ENCODE results near the gene FAP. TPM values are rescaled to one million over a fixed set of nuclear protein-coding genes. Genes with fewer than 3 reads are reported as not detected.

The FAP gene
- total and polyA plus RNA-seq, 2 donors (not counting 3 experiments of a cell fraction or from before 2014, with no cell fraction given) = 1.1 TPM; not detected in 1

- TF ChIP-seq MYC (IDR thresholded peaks at IDR 0.05; ENCODE audit: low read depth, low read length) (no peak), MAX (IDR thresholded peaks at IDR 0.05; ENCODE audit: insufficient read depth, insufficient read length) (no peak), CTCF (IDR thresholded peaks at IDR 0.05; ENCODE audit: extremely low read depth in 1 of 2, insufficient read depth in 1 of 2, low read depth in 1 of 2, low read length in 2 of 2) (no peak), JUN (IDR thresholded peaks at IDR 0.05; ENCODE audit: borderline replicate concordance, insufficient read depth, insufficient read length, low read depth) (no peak), GATA2 (IDR thresholded peaks at IDR 0.05; ENCODE audit: insufficient read depth, insufficient read length, low read depth, low read length) (no peak), EZH2 (IDR thresholded peaks at IDR 0.05; ENCODE audit: borderline replicate concordance, low read depth, low read length, severe bottlenecking) (no peak), POLR2AphosphoS5 (IDR thresholded peaks at IDR 0.05; ENCODE audit: insufficient read depth, low read depth, low read length) (no peak)
- no peak overlapping the region for H3K4me2 ChIP-seq (ENCODE audit: insufficient read depth, low read length)
- H2AFZ ChIP-seq (ENCODE audit: low read depth, low read length) = no peak overlapping the region
- ChIA-PET POLR2A (no interaction called here), CTCF (interaction anchor here (2.2 kb wide), 1 partner anchor 47 kb away, joined by 9 read pairs; no protein-coding TSS in a partner anchor)
- intact Hi-C loops (cut with micrococcal nuclease) (no loop called here), dilution Hi-C loops (cut with MboI; ENCODE audit: extremely low pct_ligation_motif_present, low sequenced_read_pairs) (no loop called here)
- no peaks in the 10 kb centered on the region for H3K79me2 ChIP-seq (ENCODE audit: control insufficient read depth, insufficient read depth, low read length)
- no TSS peak for BruUV-seq (replicated peaks)
- no peaks in the 10 kb centered on the region for H3K36me3 ChIP-seq (ENCODE audit: control insufficient read depth in 2 of 2, extremely low read depth in 1 of 2, insufficient read depth in 2 of 2, low read length in 2 of 2)
- H3K9me1 ChIP-seq (replicated peaks; ENCODE audit: control insufficient read depth, extremely low read depth, insufficient read depth, low read length) = no peaks in the 10 kb centered on the region
- H3K27me3 ChIP-seq (ENCODE audit: control insufficient read depth in 2 of 2, insufficient read depth in 2 of 2, low read length in 2 of 2) = no peaks in the 10 kb centered on the region
- DNase-seq (ENCODE audit: low read depth, low spot score) = no peak
- no peak overlapping the region for H3K27ac ChIP-seq (ENCODE audit: insufficient read depth, low read depth, low read length)
- FAIRE-seq = no peak
- H4K20me1 ChIP-seq (replicated peaks; ENCODE audit: control insufficient read depth, extremely low read depth, insufficient read depth, low read length) = no peaks in the 10 kb centered on the region
- no peak overlapping the region for H3K4me3 ChIP-seq (replicated peaks in 1 of 3; ENCODE audit: insufficient read depth in 1 of 3, low read depth in 1 of 3, low read length in 3 of 3)
- no peaks in the 10 kb centered on the region for H3K4me1 ChIP-seq (ENCODE audit: control insufficient read depth, extremely low read depth, insufficient read depth, low read length)
- no peaks in the 10 kb centered on the region for H3K9me3 ChIP-seq (replicated peaks; ENCODE audit: control insufficient read depth, insufficient read depth, low read length)
- no peak overlapping the region for H3K9ac ChIP-seq (replicated peaks; ENCODE audit: extremely low read depth, insufficient read depth, low read length)
Measured at GRCh38 chr2:162267496-162267895, 24.3 kb upstream of the FAP start.
